GM19452 (cell line): ENCODE data around the gene VMAC.
"Not testable (repeated sequence)": the region's sequence is repeated elsewhere in the genome, so short reads cannot be mapped to it uniquely, and the experiment has no call there.

Source experiments
- ATAC-seq: cut with Tn5 transposase; IDR thresholded peaks from one replicate; pipeline ENCODE4 v1.9.1; 2021; ENCODE audit not compliant: unreplicated experiment

The VMAC gene

DNA sequence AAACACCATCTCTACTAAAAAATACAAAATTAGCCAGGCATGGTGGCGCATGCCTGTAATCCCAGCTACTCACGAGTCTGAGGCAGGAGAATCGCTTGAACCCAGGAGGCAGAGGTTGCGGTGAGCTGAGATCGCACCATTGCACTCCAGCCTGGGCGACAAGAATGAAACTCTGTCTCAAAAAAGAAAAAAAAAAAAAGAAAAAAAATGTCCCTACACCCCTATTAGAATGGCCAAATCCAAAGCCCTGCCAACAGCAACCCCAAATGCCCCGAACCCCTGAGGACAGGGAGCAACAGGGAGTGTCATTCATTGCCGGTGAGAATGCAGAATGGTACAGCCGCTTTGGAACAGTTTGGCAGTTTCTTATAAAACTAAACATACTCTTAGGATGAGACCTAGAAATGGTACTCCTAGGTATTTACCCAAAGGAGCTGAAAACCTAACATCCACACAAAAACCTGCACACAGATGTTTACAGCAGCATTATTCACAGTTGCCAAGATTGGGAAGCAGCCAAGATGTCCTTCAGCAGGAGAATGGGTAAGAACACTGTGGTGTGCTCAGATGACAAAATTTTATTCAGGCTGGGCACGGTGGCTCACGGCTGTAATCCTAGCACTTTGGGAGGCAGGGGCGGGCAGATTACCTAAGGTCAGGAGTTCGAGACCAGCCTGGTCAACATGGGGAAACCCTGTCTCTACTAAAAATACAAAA lies 21.4 kb upstream of the VMAC start:
- not testable (repeated sequence) for ATAC-seq

DNA sequence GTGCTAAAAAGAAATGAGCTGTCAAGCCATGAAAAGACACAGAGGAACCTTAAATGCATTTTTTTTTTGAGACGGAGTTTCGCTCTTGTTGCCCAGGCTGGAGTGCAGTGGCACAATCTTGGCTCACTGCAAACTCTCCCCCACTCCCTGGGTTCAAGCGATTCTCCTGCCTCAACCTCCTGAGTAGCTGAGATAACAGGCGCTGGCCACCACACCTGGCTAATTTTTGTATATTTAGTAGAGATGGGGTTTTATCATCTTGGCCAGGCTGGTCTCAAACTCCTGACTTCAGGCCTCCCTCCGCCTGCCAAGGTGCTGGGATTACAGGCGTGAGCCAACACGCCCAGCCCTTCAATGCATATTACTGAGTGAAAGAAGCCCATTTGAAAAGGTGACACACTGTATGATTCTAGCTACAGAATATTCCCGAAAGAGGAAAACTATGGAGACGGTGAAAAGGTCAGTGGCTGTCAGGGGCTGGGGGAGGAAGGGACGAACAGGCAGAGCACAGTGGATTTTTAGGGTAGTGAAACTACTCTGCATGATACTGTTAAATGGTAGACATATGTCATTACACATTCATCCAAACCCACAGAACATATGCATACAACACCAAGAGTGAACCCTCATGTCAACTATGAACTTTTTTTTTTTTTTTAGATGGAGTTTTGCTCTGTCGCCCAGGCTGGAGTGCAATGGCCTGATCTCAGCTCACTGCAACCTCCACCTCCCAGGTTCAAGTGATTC lies 20.4 kb upstream of the VMAC start:
- not testable (repeated sequence) for ATAC-seq

DNA sequence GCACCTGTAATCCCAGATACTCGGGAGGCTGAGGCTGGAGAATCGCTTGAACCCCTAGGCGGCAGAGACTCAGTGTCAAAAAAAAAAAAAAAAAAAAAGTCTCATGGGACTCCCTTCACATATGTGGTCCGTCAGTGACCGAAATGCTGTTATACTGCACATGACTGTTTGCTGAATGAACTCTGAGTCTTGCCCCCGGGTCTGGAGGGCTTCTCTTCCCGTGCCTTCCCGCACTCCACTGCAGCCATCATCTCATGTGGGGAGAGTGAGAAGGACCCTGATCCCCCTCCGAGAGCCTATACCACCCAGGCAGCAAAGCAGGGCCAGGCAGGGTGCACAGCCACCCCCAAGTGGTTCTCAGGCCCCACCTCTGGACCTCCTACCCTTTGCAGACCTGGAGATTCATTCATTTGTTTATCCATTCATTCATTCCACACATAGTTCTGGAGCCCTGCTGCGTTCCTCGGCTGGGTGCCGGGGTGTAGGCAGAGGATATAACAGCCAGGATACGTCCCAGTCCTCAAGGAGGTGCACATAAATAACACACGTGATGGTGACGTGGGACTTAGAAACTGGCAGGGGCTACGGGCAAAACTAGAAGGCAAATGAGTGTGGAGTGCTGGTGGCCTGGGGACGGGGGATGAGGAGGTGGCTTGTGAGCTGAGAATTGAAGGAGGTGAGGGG lies 15.2 kb upstream of the VMAC start:
- no peak for ATAC-seq

- ATAC-seq = no peak
Measured at GRCh38 chr19:5890099-5890498, 14.6 kb upstream of the VMAC start.

- no peak for ATAC-seq
Measured at GRCh38 chr19:5891572-5891937, 13.1 kb upstream of the VMAC start.

DNA sequence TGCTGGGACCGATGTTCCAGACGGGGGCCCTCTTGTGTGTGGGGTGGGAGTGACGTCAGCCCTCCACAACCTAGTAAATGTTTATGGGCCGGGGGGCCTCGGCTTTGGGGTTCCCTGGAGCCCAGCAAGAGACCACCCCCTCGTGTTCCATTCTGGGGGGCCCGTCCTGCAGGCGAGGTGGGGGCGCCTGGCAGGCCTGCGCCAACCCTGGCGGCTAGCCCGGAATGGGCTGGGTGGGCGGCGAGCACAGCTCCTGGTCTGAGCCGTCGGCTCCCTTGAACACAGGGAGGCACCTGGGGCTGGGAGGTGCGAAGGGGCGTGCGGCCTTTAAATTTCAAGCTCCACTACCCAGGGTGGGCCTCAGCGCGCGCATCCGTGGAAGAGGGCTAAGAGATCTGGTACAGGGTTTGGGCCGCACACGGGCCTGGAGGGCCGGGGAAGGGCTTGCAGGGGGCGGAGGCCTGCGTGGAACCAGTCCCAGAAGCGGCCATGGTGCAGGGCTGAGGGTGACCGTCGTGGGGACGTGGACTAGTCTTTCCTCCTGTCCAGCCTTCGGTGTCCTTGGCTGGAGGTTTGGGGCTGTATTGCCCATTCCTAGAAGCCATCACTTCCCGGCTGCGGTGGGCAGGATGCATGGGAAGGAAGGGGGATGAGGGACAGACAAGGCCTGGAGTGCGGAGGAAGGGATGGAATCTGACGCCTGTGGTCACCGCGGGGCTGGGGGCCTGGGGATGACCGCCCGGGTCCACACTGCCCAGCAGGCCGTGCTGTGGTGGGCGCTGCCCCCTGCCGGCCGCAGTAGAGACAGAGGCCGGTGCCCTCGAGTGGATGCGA lies 12.5 kb upstream of the VMAC start:
- ATAC-seq = no peak

GRCh38 chr19:5892772-5893275 lies 11.8 kb upstream of the VMAC start:
- no peak for ATAC-seq

DNA sequence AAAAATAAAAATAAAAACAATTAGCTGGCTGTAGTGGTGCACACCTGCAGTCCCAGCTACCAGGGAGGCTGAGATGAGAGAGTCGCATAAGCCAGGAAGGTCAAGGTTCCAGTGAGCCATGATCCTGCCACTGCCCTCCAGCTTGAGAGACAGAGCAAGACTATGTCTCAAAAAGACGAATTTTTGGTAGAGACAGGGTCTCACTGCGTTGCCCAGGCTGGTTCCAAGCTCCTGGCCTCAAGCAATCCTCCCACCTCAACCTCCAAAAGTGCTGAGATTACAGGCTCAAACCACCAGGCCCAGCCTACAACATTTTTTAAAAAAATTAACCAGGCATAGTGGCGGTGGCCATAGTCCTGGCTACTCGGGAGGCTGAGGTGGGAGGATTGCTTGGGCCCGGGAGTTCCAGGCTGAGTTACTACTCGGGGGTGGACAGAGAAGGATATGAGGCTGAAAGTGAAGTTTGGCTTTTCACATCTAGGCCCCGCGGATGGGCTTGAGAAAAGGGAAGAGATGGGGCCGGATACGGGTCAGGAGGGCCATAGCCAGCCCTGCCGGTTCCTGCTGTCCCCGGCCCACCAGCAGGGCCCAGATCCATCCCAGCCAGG lies 11.3 kb upstream of the VMAC start:
- ATAC-seq = no peak

DNA sequence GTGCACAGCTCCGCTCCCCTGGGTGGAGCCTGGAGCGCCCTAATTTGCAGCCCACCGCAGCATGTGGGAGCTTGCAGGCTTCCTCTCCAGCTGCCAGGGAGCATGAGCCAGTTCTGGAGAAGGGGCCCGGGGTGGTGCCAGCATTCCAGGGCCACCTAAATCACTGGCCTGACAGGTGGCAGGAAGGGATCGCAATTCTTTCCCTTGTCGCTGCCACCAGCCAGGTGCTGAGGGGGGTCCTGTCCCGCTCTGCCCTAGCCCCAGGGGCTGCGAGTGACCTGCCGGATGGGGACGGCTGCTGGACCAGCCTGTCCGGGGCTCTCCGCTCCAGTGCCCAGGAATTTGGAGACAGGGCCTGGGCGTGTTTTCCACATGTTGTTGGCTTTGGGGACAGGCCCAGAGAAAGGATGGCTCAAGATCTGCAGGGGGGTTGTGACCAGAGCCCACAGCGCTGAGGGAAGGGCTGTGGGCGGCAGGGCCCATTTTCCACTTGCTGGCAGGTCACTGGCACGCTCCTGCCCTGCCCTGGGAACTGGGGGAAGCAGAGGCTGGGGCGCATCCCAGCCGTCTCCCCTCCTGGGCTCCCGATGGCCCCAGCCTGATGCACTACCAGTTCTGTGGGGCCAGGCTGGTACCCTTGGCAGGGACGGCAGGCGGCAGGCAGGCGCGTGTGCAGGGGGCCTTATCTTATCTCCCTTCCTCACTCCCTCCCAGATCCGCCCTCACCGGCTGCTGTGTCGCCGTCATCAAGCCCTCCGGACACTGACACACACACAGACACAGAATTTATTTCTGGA lies 10.6 kb upstream of the VMAC start:
- no peak for ATAC-seq

DNA sequence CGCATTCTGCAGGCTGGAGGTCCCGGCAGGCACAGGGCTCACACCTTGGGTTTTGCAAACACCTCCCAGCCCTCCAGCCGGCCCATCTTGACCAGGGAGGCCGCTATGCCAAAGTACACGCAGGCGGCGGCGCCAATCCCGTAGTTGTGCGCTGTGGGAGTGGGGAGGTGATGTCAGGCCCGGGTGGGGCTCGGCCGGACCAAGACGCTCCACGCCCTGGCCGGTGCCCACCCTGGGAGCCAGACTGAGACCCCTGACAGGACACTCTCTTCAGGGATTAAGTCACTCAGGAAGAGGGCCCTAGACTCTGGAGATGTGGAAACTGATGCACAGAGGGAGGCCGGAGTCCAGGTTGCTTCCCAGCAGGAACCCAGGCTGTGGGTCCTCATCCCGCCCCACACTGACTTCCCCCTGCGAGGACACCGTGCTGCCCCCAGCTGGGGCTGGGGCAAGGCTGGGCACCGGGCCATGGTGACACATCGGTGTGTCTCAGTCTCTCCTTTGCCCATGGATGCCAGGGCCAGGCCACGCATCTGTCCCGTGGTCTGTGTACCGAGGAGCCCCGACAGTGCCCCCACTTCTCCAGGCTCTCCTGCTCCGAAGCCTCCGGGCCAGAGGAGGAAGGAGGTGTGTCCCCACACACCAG lies 9.8 kb upstream of the VMAC start:
- ATAC-seq = no peak

- ATAC-seq = no peak
Measured at GRCh38 chr19:5895409-5895808, 9.3 kb upstream of the VMAC start.

DNA sequence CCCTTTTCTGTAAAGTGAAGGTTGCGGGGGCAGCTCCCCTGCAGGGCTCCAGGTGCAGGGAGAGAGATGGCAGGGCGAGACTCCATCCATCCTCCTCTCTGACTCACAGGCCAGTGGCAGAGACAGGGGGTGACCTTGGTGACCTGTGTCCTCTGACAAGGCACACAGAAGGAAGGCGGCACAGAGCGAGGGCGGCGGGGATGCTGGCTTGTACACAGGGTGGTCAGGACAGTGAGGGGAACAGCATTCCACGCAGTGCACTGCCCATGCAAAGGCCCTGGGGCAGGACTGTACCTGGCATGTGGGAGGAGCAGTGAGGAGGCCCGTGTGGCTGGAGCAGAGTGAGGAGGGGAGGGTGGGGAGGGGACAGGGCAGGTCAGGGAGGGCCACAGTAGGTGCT lies 8.8 kb upstream of the VMAC start:
- ATAC-seq = no peak

DNA sequence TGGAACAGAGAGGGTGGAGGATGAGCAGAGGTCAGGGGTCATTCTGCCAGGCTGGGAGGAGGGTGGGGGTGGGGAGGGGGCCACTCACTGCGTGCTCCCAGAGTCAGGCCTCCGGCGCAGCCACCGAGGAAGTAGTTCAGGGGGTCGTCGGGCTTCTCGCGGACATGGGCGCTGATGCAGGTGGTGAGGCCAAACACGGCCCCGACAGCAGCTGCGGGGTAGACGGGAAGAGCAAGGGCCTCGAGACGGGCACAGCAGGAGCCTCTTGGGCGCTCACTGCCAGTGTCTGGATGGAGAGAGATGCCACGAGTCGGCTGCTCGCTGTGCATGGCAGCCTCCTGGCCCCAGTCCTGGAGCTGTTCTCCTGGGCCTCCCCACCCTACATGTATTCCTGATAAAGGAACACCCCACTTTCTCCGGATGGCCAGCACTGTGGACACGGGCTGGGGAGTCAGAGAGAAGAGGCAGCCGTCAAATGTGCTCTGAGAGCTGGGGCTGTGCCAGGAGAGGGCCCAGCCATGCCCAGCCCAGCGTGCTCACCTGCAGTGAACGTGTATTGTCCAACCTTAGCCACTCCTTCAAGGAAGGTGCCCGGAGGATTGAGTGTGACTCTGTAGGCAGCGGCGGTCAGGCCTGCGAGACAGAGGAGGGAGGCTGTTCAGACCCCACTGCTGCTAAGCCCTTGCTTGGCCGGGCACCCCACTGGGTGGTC lies 8.2 kb upstream of the VMAC start:
- ATAC-seq = no peak

DNA sequence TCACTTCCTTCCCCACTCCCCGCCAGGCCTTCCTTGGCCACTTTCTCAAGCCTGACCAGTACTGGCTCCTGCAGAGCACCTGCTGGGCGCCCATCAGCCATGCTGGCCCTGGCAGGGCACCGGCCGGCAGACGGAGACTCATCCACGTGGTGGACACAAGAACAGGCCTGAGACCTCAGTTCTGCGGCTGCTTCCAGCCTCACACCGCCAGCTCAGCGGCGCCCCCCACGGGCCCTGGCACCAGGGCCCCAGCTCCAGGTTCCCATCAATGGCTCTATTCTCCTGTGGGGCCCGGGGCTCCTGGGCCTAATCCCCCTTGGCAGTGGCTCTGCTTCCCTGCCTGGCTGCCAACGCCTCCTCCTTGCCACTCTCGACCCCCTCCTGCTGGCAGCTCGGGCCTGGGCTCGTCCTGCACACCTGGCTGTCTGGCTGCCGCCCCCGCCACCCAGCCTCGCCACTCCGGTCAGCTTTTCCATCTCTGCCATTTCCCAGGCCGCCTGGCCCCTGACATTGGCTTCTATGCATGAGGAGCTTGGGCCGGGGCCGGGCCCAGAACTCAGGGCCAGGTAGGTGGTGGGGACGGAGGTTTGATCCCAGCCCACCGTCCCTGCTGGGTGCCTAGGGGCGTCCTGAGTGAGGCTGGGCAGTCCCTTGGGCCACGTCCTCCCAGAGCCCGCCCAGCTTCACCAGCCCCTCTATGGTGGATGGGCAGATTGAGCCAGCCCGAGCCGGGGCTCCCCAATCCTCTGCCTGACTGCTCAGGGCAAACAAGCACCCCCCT lies 7.3 kb upstream of the VMAC start:
- ATAC-seq = no peak

GRCh38 chr19:5899728-5900526 lies 4.7 kb upstream of the VMAC start:
- ATAC-seq = no peak

DNA sequence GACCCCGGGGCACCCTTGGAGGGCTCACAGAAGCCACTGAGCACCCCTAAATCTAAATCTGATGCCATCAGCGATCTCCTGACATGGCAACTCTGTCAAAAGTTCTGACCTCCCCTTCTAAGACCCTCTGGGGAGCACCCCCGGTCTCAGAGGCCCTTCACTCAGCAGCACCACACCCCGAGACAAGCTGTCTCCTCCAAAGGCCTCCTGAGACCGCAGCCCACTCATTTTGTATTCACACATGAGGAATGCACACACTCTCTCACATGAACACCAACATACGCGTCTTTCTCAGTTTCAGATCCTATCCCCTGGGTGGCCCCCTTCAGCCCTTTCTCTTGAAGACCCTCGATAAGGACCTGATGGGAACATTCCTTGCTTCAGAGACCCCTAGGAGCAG lies 3.7 kb upstream of the VMAC start:
- ATAC-seq = no peak

- no peak for ATAC-seq
Measured at GRCh38 chr19:5903056-5903623, 1.5 kb upstream of the VMAC start.
